ENCODE measurements around the gene FKBP3. TPM values are rescaled to one million over a fixed set of nuclear protein-coding genes. Genes with fewer than 3 reads are reported as not detected.

Gene FKBP3
- total RNA-seq, 1 experiment from 2014 or later = 157 TPM

DNA sequence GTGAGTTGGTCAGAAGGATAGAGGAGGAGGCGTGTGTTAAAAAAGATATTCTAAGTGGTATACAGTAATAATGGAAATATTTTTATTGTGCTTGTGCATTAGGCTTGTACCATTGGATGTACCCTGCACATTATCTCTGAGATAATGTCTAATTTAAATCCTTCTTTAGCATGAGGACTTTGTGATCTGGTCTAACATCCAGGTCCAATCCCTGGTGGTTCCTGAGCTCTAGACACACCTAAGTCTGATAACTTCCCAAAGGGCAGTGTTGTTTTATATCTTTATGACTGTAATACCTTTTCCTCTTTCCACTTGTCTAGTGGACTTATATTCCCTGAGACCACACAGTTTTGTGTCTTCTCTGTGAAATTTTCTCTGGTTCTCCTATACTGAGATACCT is 29.7 kb downstream of the FKBP3 start:
- H3K4me1 Mint-ChIP-seq = peaks cover 0 to 4% of the 10 kb centered on the region in 2 experiments
- H4K8ac ChIP-seq (replicated peaks; ENCODE audit: insufficient read length, low read depth, low read length) = no peak overlapping the region

More for the DNA sequence above, 29.7 kb downstream of the FKBP3 start:
- no peak overlapping the region for H2BK5ac ChIP-seq (ENCODE audit: insufficient read length, low read length)
- H3K9me3 Mint-ChIP-seq = no peaks in the 10 kb centered on the region
- no peaks in the 10 kb centered on the region for H3K79me2 ChIP-seq (ENCODE audit: insufficient read depth, low read length)
- no peaks in the 10 kb centered on the region for H3K4me1 ChIP-seq (ENCODE audit: insufficient read depth, low read length)
- H2BK12ac ChIP-seq (ENCODE audit: insufficient read length, low read depth, low read length) = no peak overlapping the region
- H3K18ac ChIP-seq (ENCODE audit: insufficient read length, low read depth, low read length) = no peak overlapping the region
- no CpG with 5 or more reads among the region's 1 CpG for WGBS (ENCODE audit: extremely low coverage, insufficient read length, low lambda C conversion rate)
- no peak overlapping the region for H3K27ac ChIP-seq (ENCODE audit: insufficient read length, low read depth, low read length)
- no peak overlapping the region for H4K91ac ChIP-seq (ENCODE audit: insufficient read length, low read depth, low read length)
- H2BK20ac ChIP-seq (ENCODE audit: low read depth, low read length, poor library complexity, severe bottlenecking) = no peak overlapping the region
- no peaks in the 10 kb centered on the region for H3K9me3 ChIP-seq (ENCODE audit: control insufficient read depth, low read depth, low read length)
- peaks cover 25 to 78% (median 68%) of the 10 kb centered on the region in 3 experiments; a peak in 6 of 7 replicates for H3K36me3 Mint-ChIP-seq (ENCODE audit: insufficient read depth in 1 of 3, low read depth in 3 of 3)
- H3T11ph ChIP-seq (ENCODE audit: low read length) = no peak overlapping the region
- H3K23me2 ChIP-seq (ENCODE audit: insufficient read length, low read depth, low read length, poor library complexity, severe bottlenecking) = no peaks in the 10 kb centered on the region
- no peak overlapping the region for H3K9ac ChIP-seq (ENCODE audit: extremely low read depth, insufficient read length, low read length)
- H4K20me1 ChIP-seq (ENCODE audit: control insufficient read depth, insufficient read depth, insufficient read length) = no peaks in the 10 kb centered on the region
- no peak overlapping the region for H3K14ac ChIP-seq (ENCODE audit: insufficient read depth, low read length)
- H3K4me3 Mint-ChIP-seq = no peak overlapping the region
- no peak overlapping the region for H3K23ac ChIP-seq (ENCODE audit: insufficient read length, low read depth, low read length)
- DNase-seq = no peak
- no peak overlapping the region for H2BK120ac ChIP-seq (ENCODE audit: low read depth, low read length, poor library complexity, severe bottlenecking)
- H3K56ac ChIP-seq (ENCODE audit: insufficient read length, low read depth, low read length) = no peak overlapping the region
- H4K5ac ChIP-seq (ENCODE audit: insufficient read length, low read depth, low read length) = no peak overlapping the region
- no peak overlapping the region for H2AFZ ChIP-seq (ENCODE audit: low read length)
- no peak overlapping the region for H3K27ac Mint-ChIP-seq
- H3K79me1 ChIP-seq (ENCODE audit: insufficient read depth, low read depth, low read length, poor library complexity, severe bottlenecking) = no peaks in the 10 kb centered on the region
- H2AK5ac ChIP-seq (ENCODE audit: insufficient read length, low read length) = no peak overlapping the region
- no peaks in the 10 kb centered on the region for H3K27me3 Mint-ChIP-seq (ENCODE audit: low read depth)
- H3K27me3 ChIP-seq (ENCODE audit: insufficient read depth, low read length) = no peaks in the 10 kb centered on the region
- H3K4ac ChIP-seq (ENCODE audit: low read depth, low read length) = no peak overlapping the region
- no peak overlapping the region for H2BK15ac ChIP-seq (ENCODE audit: low read depth, low read length)
- no peak overlapping the region for H3K4me2 ChIP-seq (ENCODE audit: insufficient read depth, insufficient read length, low read length)
- TF ChIP-seq, protein P1, sequence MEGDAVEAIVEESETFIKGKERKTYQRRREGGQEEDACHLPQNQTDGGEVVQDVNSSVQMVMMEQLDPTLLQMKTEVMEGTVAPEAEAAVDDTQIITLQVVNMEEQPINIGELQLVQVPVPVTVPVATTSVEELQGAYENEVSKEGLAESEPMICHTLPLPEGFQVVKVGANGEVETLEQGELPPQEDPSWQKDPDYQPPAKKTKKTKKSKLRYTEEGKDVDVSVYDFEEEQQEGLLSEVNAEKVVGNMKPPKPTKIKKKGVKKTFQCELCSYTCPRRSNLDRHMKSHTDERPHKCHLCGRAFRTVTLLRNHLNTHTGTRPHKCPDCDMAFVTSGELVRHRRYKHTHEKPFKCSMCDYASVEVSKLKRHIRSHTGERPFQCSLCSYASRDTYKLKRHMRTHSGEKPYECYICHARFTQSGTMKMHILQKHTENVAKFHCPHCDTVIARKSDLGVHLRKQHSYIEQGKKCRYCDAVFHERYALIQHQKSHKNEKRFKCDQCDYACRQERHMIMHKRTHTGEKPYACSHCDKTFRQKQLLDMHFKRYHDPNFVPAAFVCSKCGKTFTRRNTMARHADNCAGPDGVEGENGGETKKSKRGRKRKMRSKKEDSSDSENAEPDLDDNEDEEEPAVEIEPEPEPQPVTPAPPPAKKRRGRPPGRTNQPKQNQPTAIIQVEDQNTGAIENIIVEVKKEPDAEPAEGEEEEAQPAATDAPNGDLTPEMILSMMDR (conservative IDR thresholded peaks at IDR 0.05) = no peak

Measured in H9 (cell line).